ENCODE results near the gene PPARG. TPM values are rescaled to one million over a fixed set of nuclear protein-coding genes. Genes with fewer than 3 reads are reported as not detected.

Gene PPARG
- total and polyA plus RNA-seq, 2 of the 8 experiments (the other 6 are each of a cell fraction or from before 2014, with no cell fraction given): 0.06 TPM; not detected in 1

GRCh38 chr3:12253516-12254343, 35.1 kb upstream of the PPARG start:
- H4K8ac ChIP-seq (ENCODE audit: extremely low read depth, insufficient read depth, low read length): no peak overlapping the region
- H3K18ac ChIP-seq (ENCODE audit: extremely low read depth, low read length): no peak overlapping the region
- H3K4me1 ChIP-seq (replicated peaks in 1 of 4; ENCODE audit: control insufficient read depth in 3 of 4, insufficient read depth in 4 of 4, low read length in 3 of 4): no peaks in the 10 kb centered on the region
- H3K14ac ChIP-seq (ENCODE audit: insufficient read length): no peak overlapping the region
- H3K79me1 ChIP-seq (ENCODE audit: low read depth, low read length): no peaks in the 10 kb centered on the region
- H3K4me2 ChIP-seq (ENCODE audit: insufficient read depth in 1 of 2, low read depth in 2 of 2, low read length in 2 of 2): no peak overlapping the region
- H2BK5ac ChIP-seq (ENCODE audit: low read depth, low read length): no peak overlapping the region
- no peak overlapping the region for H3K4ac ChIP-seq (replicated peaks; ENCODE audit: insufficient read length, low read depth, low read length)
- H4K91ac ChIP-seq (replicated peaks; ENCODE audit: insufficient read length, low read length): no peak overlapping the region
- no peak overlapping the region for H2BK12ac ChIP-seq (ENCODE audit: low read depth, low read length)
- H2BK15ac ChIP-seq (ENCODE audit: low read length): no peak overlapping the region
- TF ChIP-seq SRF (IDR thresholded peaks at IDR 0.05; ENCODE audit: low read depth, low read length): no peak
- no peak for TF ChIP-seq RBBP5 (IDR thresholded peaks at IDR 0.05; ENCODE audit: borderline replicate concordance, low read depth, low read length)
- H3K36me3 ChIP-seq (ENCODE audit: control insufficient read depth in 2 of 4, insufficient read depth in 4 of 4, low read length in 3 of 4): no peaks in the 10 kb centered on the region
- H2AK5ac ChIP-seq (ENCODE audit: low read depth, low read length): no peak overlapping the region
- H2BK20ac ChIP-seq (ENCODE audit: low read length): no peak overlapping the region
- H3K27me3 ChIP-seq (replicated peaks in 1 of 4; ENCODE audit: control insufficient read depth in 3 of 4, extremely low read depth in 1 of 4, insufficient read depth in 3 of 4, low read length in 3 of 4): no peaks in the 10 kb centered on the region
- no peak overlapping the region for H4K5ac ChIP-seq (ENCODE audit: insufficient read length, low read depth, low read length)
- H3K27ac ChIP-seq (ENCODE audit: low read depth, low read length): no peak overlapping the region
- DNase-seq (ENCODE audit: low read depth in 1 of 2, low spot score in 2 of 2): no peak
- H3K9me3 ChIP-seq (ENCODE audit: insufficient read depth in 2 of 2, low read depth in 1 of 2, low read length in 1 of 2): 0 out of 4 replicates have a peak, but pooled peaks cover 0 to 5% of the 10 kb centered on the region in 2 experiments
- no peak overlapping the region for H3K4me3 ChIP-seq (ENCODE audit: extremely low read depth in 1 of 4, insufficient read depth in 2 of 4, low read depth in 3 of 4, low read length in 4 of 4)
- CTCF ChIA-PET (ENCODE audit: partially characterized antibody): interaction anchor here (0.6 to 1.4 kb wide), 6 partner anchors 10 to 226 kb away, joined by 3 to 5 read pairs (median 4); no protein-coding TSS in a partner anchor
- no peak overlapping the region for H3K56ac ChIP-seq (replicated peaks; ENCODE audit: insufficient read length, low read depth, low read length)
- H3K23me2 ChIP-seq (ENCODE audit: low read depth, low read length): no peaks in the 10 kb centered on the region
- no peaks in the 10 kb centered on the region for H4K20me1 ChIP-seq (replicated peaks in 1 of 2; ENCODE audit: control insufficient read depth in 1 of 2, insufficient read depth in 2 of 2, low read length in 2 of 2)
- WGBS, 2 experiments (ENCODE audit: extremely low coverage in 1 of 2, insufficient coverage in 1 of 2, insufficient read length in 1 of 2, insufficient replicate concordance in 2 of 2, low coverage in 1 of 2, low lambda C conversion rate in 2 of 2, missing lambda C conversion rate in 1 of 2): 88% methylated on average over 10 of the region's 10 CpGs; no CpG with 5 or more reads in 1 of the 2 experiments
- FAIRE-seq: no peak
- no peak overlapping the region for H2BK120ac ChIP-seq (replicated peaks; ENCODE audit: low read depth, low read length)
- H2AFZ ChIP-seq (ENCODE audit: low read length): no peak overlapping the region
- no peak overlapping the region for H3K23ac ChIP-seq (ENCODE audit: insufficient read length)
- no peaks in the 10 kb centered on the region for H3K79me2 ChIP-seq (ENCODE audit: control insufficient read depth in 1 of 2, insufficient read depth in 2 of 2, low read length in 2 of 2)
- no peak overlapping the region for H3K9ac ChIP-seq (replicated peaks in 1 of 4; ENCODE audit: extremely low read depth in 1 of 4, low read depth in 3 of 4, low read length in 3 of 4)
- POLR2A ChIA-PET (ENCODE audit: partially characterized antibody): no interaction called here
